Measurements from ENCODE around the gene PLEKHA7.
"Not testable (repeated sequence)": the region's sequence is repeated elsewhere in the genome, so short reads cannot be mapped to it uniquely, and the experiment has no call there.

The PLEKHA7 gene

DNA sequence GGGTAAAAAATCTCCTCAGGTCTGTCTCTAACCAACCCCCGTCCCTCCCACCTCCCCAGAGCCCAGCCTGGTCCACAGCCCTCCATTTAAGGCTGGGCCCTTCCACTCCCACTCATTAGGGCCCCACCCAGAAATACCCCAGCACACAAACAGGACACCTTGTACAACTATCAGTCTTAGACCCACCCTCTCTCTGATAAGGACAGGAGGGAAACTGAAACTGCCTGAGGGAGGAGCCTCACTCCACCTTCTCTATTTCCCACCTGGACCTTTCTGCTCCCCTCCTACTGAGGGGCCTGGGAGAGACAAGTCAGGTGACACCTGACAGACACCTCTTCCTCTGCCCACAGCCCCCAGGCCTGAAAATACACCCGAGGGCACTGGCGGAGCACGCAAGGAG is 90.2 kb downstream of the PLEKHA7 start:
- DNase-seq (ENCODE audit: low read depth in 2 of 2): no peak
- TF ChIP-seq, protein P1, sequence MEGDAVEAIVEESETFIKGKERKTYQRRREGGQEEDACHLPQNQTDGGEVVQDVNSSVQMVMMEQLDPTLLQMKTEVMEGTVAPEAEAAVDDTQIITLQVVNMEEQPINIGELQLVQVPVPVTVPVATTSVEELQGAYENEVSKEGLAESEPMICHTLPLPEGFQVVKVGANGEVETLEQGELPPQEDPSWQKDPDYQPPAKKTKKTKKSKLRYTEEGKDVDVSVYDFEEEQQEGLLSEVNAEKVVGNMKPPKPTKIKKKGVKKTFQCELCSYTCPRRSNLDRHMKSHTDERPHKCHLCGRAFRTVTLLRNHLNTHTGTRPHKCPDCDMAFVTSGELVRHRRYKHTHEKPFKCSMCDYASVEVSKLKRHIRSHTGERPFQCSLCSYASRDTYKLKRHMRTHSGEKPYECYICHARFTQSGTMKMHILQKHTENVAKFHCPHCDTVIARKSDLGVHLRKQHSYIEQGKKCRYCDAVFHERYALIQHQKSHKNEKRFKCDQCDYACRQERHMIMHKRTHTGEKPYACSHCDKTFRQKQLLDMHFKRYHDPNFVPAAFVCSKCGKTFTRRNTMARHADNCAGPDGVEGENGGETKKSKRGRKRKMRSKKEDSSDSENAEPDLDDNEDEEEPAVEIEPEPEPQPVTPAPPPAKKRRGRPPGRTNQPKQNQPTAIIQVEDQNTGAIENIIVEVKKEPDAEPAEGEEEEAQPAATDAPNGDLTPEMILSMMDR (IDR thresholded peaks at IDR 0.05; ENCODE audit: low read depth, low read length): no peak
- H3K4me3 ChIP-seq (replicated peaks in 1 of 2; ENCODE audit: low read depth in 2 of 2, low read length in 2 of 2): peak overlapping the region in 1 of 2 donors; percentile 46

- no peak for DNase-seq (ENCODE audit: low read depth in 2 of 2)
- TF ChIP-seq, protein P1 (IDR thresholded peaks at IDR 0.05; ENCODE audit: low read depth, low read length): no peak
- no peak overlapping the region for H3K4me3 ChIP-seq (replicated peaks in 1 of 2; ENCODE audit: low read depth in 2 of 2, low read length in 2 of 2)
Measured at GRCh38 chr11:16921668-16922067, 92.5 kb downstream of the PLEKHA7 start.

GRCh38 chr11:16921019-16921418 is 93.2 kb downstream of the PLEKHA7 start:
- DNase-seq (ENCODE audit: low read depth in 2 of 2): no peak
- TF ChIP-seq, protein P1 (IDR thresholded peaks at IDR 0.05; ENCODE audit: low read depth, low read length): no peak
- no peak overlapping the region for H3K4me3 ChIP-seq (replicated peaks in 1 of 2; ENCODE audit: low read depth in 2 of 2, low read length in 2 of 2)

GRCh38 chr11:16920559-16920958 is 93.7 kb downstream of the PLEKHA7 start:
- no peak for DNase-seq (ENCODE audit: low read depth in 2 of 2)
- TF ChIP-seq, protein P1 (IDR thresholded peaks at IDR 0.05; ENCODE audit: low read depth, low read length): no peak
- H3K4me3 ChIP-seq (replicated peaks in 1 of 2; ENCODE audit: low read depth in 2 of 2, low read length in 2 of 2): no peak overlapping the region

DNA sequence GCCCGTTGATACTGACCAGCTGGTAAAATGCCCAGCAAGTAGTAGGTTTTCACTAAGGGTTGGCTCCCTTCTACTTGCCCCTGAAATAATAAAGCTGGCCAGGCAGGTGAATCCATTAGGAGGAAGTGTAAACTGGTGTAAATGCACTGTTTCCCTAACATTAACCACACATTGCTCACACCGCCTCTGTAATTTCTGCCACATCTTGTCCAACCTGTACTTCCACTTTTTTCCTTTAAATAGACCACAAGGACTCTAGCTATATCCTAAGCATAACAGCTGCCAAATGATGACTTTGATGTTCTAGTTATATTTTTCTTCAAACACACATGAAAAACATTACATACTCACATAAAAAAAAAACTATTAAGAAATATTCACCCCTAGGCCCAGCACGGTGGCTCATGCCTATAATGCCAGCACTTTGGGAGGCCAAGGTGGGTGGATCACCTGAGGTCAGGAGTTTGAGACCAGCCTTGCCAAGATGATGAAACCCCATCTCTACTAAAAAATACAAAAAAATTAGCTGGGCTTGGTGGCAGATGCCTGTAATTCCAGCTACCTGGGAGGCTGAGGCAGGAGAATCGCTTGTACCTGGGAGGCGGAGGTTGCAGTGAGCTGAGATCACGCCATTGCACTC is 95.6 kb downstream of the PLEKHA7 start:
- not testable (repeated sequence) for H3K4me3 ChIP-seq (replicated peaks in 1 of 2; ENCODE audit: low read depth in 2 of 2, low read length in 2 of 2); DNase-seq (ENCODE audit: low read depth in 2 of 2)

- peak in 1 of 2 donors; percentile 25 for DNase-seq (ENCODE audit: low read depth in 2 of 2)
- TF ChIP-seq, protein P1 (IDR thresholded peaks at IDR 0.05; ENCODE audit: low read depth, low read length): no peak
- no peak overlapping the region for H3K4me3 ChIP-seq (replicated peaks in 1 of 2; ENCODE audit: low read depth in 2 of 2, low read length in 2 of 2)
Measured at GRCh38 chr11:16917941-16918340, 96.3 kb downstream of the PLEKHA7 start.

DNA sequence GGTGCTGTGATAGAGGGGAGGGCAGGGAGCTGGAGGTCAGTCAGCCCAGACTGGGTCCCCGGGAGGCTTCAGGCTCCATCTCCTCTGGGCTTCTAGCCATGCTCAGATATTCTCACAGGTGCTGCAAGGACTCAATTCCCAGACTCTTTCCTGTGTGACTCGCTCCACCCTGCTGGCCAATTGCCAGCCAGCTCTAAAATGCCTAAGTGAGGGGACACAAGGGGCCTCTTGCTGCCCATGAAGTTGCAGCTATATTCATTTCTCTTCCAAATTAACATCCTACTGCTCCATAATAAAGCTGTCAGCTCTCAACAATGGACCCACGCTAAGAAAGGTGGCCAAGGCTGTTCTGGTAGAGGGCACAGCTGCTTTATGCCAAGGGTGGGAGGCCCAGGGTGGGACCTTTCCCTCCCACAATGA is 101.5 kb downstream of the PLEKHA7 start:
- TF ChIP-seq, protein P1 (IDR thresholded peaks at IDR 0.05; ENCODE audit: low read depth, low read length): no peak
- no peak overlapping the region for H3K4me3 ChIP-seq (replicated peaks in 1 of 2; ENCODE audit: low read depth in 2 of 2, low read length in 2 of 2)
- DNase-seq (ENCODE audit: low read depth in 2 of 2): no peak
